Stimulated activated CD4-positive, alpha-beta T cell treated with anti-CD3 and anti-CD28 coated beads, Interleukin-4, amount 100 ng/mL, for 48 hours (primary cell): Measurements from ENCODE around the gene KRTAP21-3.
"Not testable (repeated sequence)": the region's sequence is repeated elsewhere in the genome, so short reads cannot be mapped to it uniquely, and the experiment has no call there.

Experiments used
- DNase-seq, 2 donors: peaks; one replicate each; pipeline ENCODE4 v3.0.0-alpha.2; 2020; ENCODE audit warnings: low read depth in 2 of 2

Gene KRTAP21-3

GRCh38 chr21:30718239-30718909 lies at the start of gene KRTAP21-3:
Gene KRTAP21-3 (minus strand): TSS chr21:30718777. CDS start chr21:30718759, 18 bp downstream.
- no peak for DNase-seq

- no peak for DNase-seq
These were observed 42.2 kb upstream of the KRTAP21-3 start for GRCh38 chr21:30760776-30761175.

GRCh38 chr21:30758306-30758705 lies 39.7 kb upstream of the KRTAP21-3 start:
- DNase-seq: no peak

- not testable (repeated sequence) for DNase-seq
These were observed 36.8 kb upstream of the KRTAP21-3 start, which contains the start of gene KRTAP21-1 for GRCh38 chr21:30755328-30755727. Gene KRTAP21-1 (minus strand): TSS chr21:30755428. CDS start chr21:30755378, 50 bp downstream.

GRCh38 chr21:30747159-30747558 lies 28.6 kb upstream of the KRTAP21-3 start, which contains the start of gene KRTAP21-2:
Gene KRTAP21-2 (minus strand): TSS chr21:30747259. CDS start chr21:30747202, 57 bp downstream.
- DNase-seq: no peak

GRCh38 chr21:30740462-30740861 lies 21.9 kb upstream of the KRTAP21-3 start:
- no peak for DNase-seq

- no peak for DNase-seq
These were observed 14.4 kb upstream of the KRTAP21-3 start for GRCh38 chr21:30733026-30733425.

GRCh38 chr21:30726726-30727125 lies 8.1 kb upstream of the KRTAP21-3 start:
- DNase-seq: no peak

GRCh38 chr21:30719401-30719800 lies 824 bp upstream of the KRTAP21-3 start:
- no peak for DNase-seq

- no peak for DNase-seq
These were observed 1.5 kb downstream of the KRTAP21-3 start for GRCh38 chr21:30717105-30717504.

- DNase-seq: no peak
These were observed 3.6 kb downstream of the KRTAP21-3 start for GRCh38 chr21:30714946-30715345.

- DNase-seq: no peak
These were observed 4.1 kb downstream of the KRTAP21-3 start for GRCh38 chr21:30714456-30714855.

- DNase-seq: no peak
These were observed 4.8 kb downstream of the KRTAP21-3 start for GRCh38 chr21:30713766-30714165.

GRCh38 chr21:30710499-30710898 lies 8.1 kb downstream of the KRTAP21-3 start:
- DNase-seq: no peak

GRCh38 chr21:30707409-30707808 lies 11.2 kb downstream of the KRTAP21-3 start:
- DNase-seq: no peak

GRCh38 chr21:30695956-30696355 lies 22.6 kb downstream of the KRTAP21-3 start:
- DNase-seq: no peak

GRCh38 chr21:30689822-30690221 lies 28.8 kb downstream of the KRTAP21-3 start:
- DNase-seq: no peak

GRCh38 chr21:30684506-30684905 lies 34.1 kb downstream of the KRTAP21-3 start:
- DNase-seq: no peak

- DNase-seq: no peak
These were observed 38.0 kb downstream of the KRTAP21-3 start for GRCh38 chr21:30680586-30680985.

- no peak for DNase-seq
These were observed 41.8 kb downstream of the KRTAP21-3 start for GRCh38 chr21:30676737-30677136.

- no peak for DNase-seq
These were observed 44.3 kb downstream of the KRTAP21-3 start for GRCh38 chr21:30674312-30674711.

- no peak for DNase-seq
These were observed 45.5 kb downstream of the KRTAP21-3 start for GRCh38 chr21:30672985-30673650.

GRCh38 chr21:30668776-30669175 lies 49.8 kb downstream of the KRTAP21-3 start:
- DNase-seq: no peak
